Epithelial cell of proximal tubule (primary cell): ENCODE results near the gene TMEM266. TPM values are rescaled to one million over a fixed set of nuclear protein-coding genes. Genes with fewer than 3 reads are reported as not detected.
"Not testable (repeated sequence)": the region's sequence is repeated elsewhere in the genome, so short reads cannot be mapped to it uniquely, and the experiment has no call there.

Experiments
- DNase-seq: peaks from one replicate; pipeline ENCODE4 v3.0.0-alpha.2; 2011; ENCODE audit warnings: low read depth
- H3K4me3 ChIP-seq: 2 replicates; pipeline ENCODE4 v1.5.1; 2011; ENCODE audit warnings: low read depth, mild to moderate bottlenecking, low read length
- CTCF ChIP-seq: conservative IDR thresholded peaks from 2 replicates; pipeline ENCODE4 v1.5.1; 2012; ENCODE audit warnings: low read depth, mild to moderate bottlenecking, low read length
- total RNA-seq: library from RNA; depleted of rRNA; stranded (reverse); fragments of >200 nt; gene quantifications from 2 replicates; pipeline ENCODE4 v1.2.3, GENCODE V29; 2015

The TMEM266 gene
- total RNA-seq, 1 donor from 2014 or later = not detected

- TF ChIP-seq CTCF = no peak
- no peak for DNase-seq
- no peak overlapping the region for H3K4me3 ChIP-seq
Measured at GRCh38 chr15:76033438-76033837, 26.3 kb upstream of the TMEM266 start.

- TF ChIP-seq CTCF = no peak
- no peak overlapping the region for H3K4me3 ChIP-seq
- DNase-seq = no peak
Measured at GRCh38 chr15:76034111-76034510, 25.7 kb upstream of the TMEM266 start.

GRCh38 chr15:76035593-76035992, 24.2 kb upstream of the TMEM266 start:
- no peak for DNase-seq
- H3K4me3 ChIP-seq = no peak overlapping the region
- no peak for TF ChIP-seq CTCF

GRCh38 chr15:76038512-76038911, 21.3 kb upstream of the TMEM266 start:
- DNase-seq = no peak
- TF ChIP-seq CTCF = no peak
- no peak overlapping the region for H3K4me3 ChIP-seq

GRCh38 chr15:76054201-76054600, 5.6 kb upstream of the TMEM266 start:
- DNase-seq, H3K4me3 ChIP-seq: not testable (repeated sequence)

GRCh38 chr15:76056931-76057330, 2.9 kb upstream of the TMEM266 start:
- no peak for DNase-seq
- no peak overlapping the region for H3K4me3 ChIP-seq
- TF ChIP-seq CTCF = no peak

- TF ChIP-seq CTCF = peak; percentile 82
- peak overlapping the region; percentile 28 for H3K4me3 ChIP-seq
- DNase-seq = no peak
Measured at GRCh38 chr15:76057332-76058000, 2.3 kb upstream of the TMEM266 start.
